Measurements from ENCODE around the gene PEAK1. TPM values are rescaled to one million over a fixed set of nuclear protein-coding genes. Genes with fewer than 3 reads are reported as not detected.

PEAK1 gene
- total RNA-seq, 4 donors from 2014 or later, result 51.1 to 82.2 (median 58.1) TPM

GRCh38 chr15:77221174-77221573 lies 198.7 kb downstream of the PEAK1 start:
- intact Hi-C loops (cut with DNase I; ENCODE audit: low total_unique reads) (no loop called here), in situ Hi-C loops (cut with MboI; ENCODE audit: low pct_ligation_motif_present in 1 of 4, low pct_unique_long_range_greater_than_20kb in 1 of 4, low sequenced_read_pairs in 3 of 4) (no loop called here)
- DNase-seq, result no peak
- Histone ChIP-seq H3K4me1 (peaks cover 0 to 14% (median 7%) of the 10 kb centered on the region in 4 donors), H3K9me3 (no peaks in the 10 kb centered on the region), H3K4me3 (no peak overlapping the region), H3K36me3 (no peaks in the 10 kb centered on the region), H3K27ac (no peak overlapping the region), H3K27me3 (no peaks in the 10 kb centered on the region)
- 83 to 91% methylated on average over 3 of the region's 3 CpGs for WGBS, 2 donors (ENCODE audit: low coverage in 1 of 2)
- TF ChIP-seq POLR2A (IDR thresholded peaks at IDR 0.05), result no peak
- no peak for TF ChIP-seq CTCF (IDR thresholded peaks at IDR 0.05)
- no peak for TF ChIP-seq EP300 (IDR thresholded peaks at IDR 0.05; ENCODE audit: low read depth)

GRCh38 chr15:77219841-77220240 lies 200.1 kb downstream of the PEAK1 start:
- Histone ChIP-seq H3K4me1 (peaks cover 0 to 10% (median 5%) of the 10 kb centered on the region in 4 donors), H3K36me3 (no peaks in the 10 kb centered on the region), H3K9me3 (no peaks in the 10 kb centered on the region), H3K27me3 (no peaks in the 10 kb centered on the region), H3K27ac (no peak overlapping the region), H3K4me3 (no peak overlapping the region)
- in situ Hi-C loops (cut with MboI; ENCODE audit: low pct_ligation_motif_present in 1 of 4, low pct_unique_long_range_greater_than_20kb in 1 of 4, low sequenced_read_pairs in 3 of 4), result no loop called here
- no peak for DNase-seq
- intact Hi-C loops (cut with DNase I; ENCODE audit: low total_unique reads), result no loop called here
- TF ChIP-seq POLR2A (IDR thresholded peaks at IDR 0.05) (no peak), EP300 (IDR thresholded peaks at IDR 0.05; ENCODE audit: low read depth) (no peak), CTCF (IDR thresholded peaks at IDR 0.05) (no peak), POLR2AphosphoS5 (IDR thresholded peaks at IDR 0.05) (no peak)
- 86 to 100% methylated on average over 1 of the region's 1 CpG for WGBS, 2 donors (ENCODE audit: low coverage in 1 of 2)

GRCh38 chr15:77209221-77209620 lies 210.7 kb downstream of the PEAK1 start:
- in situ Hi-C loops (cut with MboI; ENCODE audit: low pct_ligation_motif_present in 1 of 4, low pct_unique_long_range_greater_than_20kb in 1 of 4, low sequenced_read_pairs in 3 of 4) (no loop called here), intact Hi-C loops (cut with DNase I; ENCODE audit: low total_unique reads) (no loop called here)
- H3K36me3 ChIP-seq, result peaks cover 0 to 7% (median 0%) of the 10 kb centered on the region in 4 donors
- no peak for DNase-seq
- TF ChIP-seq EP300 (IDR thresholded peaks at IDR 0.05; ENCODE audit: low read depth) (no peak), POLR2AphosphoS5 (IDR thresholded peaks at IDR 0.05) (no peak), POLR2A (IDR thresholded peaks at IDR 0.05) (no peak), CTCF (IDR thresholded peaks at IDR 0.05) (no peak)
- no peaks in the 10 kb centered on the region for H3K9me3 ChIP-seq
- H3K4me1 ChIP-seq, result no peaks in the 10 kb centered on the region
- H3K27me3 ChIP-seq, result no peaks in the 10 kb centered on the region
- no peak overlapping the region for H3K27ac ChIP-seq
- 94 to 97% methylated on average over 2 of the region's 2 CpGs for WGBS, 2 donors (ENCODE audit: low coverage in 1 of 2)
- H3K4me3 ChIP-seq, result no peak overlapping the region

GRCh38 chr15:77208241-77208640 lies 211.7 kb downstream of the PEAK1 start:
- no peaks in the 10 kb centered on the region for H3K9me3 ChIP-seq
- H3K27me3 ChIP-seq, result no peaks in the 10 kb centered on the region
- peaks cover 0 to 7% (median 0%) of the 10 kb centered on the region in 4 donors for H3K36me3 ChIP-seq
- intact Hi-C loops (cut with DNase I; ENCODE audit: low total_unique reads) (no loop called here), in situ Hi-C loops (cut with MboI; ENCODE audit: low pct_ligation_motif_present in 1 of 4, low pct_unique_long_range_greater_than_20kb in 1 of 4, low sequenced_read_pairs in 3 of 4) (no loop called here)
- H3K4me1 ChIP-seq, result no peaks in the 10 kb centered on the region
- DNase-seq, result no peak
- no peak overlapping the region for H3K4me3 ChIP-seq
- 71 to 89% methylated on average over 3 of the region's 3 CpGs for WGBS, 2 donors (ENCODE audit: low coverage in 1 of 2)
- no peak overlapping the region for H3K27ac ChIP-seq
- no peak for TF ChIP-seq EP300 (IDR thresholded peaks at IDR 0.05; ENCODE audit: low read depth)

- H3K27me3 ChIP-seq, result no peaks in the 10 kb centered on the region
- peaks cover 0 to 17% (median 5%) of the 10 kb centered on the region in 4 donors for H3K36me3 ChIP-seq
- H3K4me1 ChIP-seq, result no peaks in the 10 kb centered on the region
- intact Hi-C loops (cut with DNase I; ENCODE audit: low total_unique reads) (no loop called here), in situ Hi-C loops (cut with MboI; ENCODE audit: low pct_ligation_motif_present in 1 of 4, low pct_unique_long_range_greater_than_20kb in 1 of 4, low sequenced_read_pairs in 3 of 4) (no loop called here)
- peaks cover 8 to 13% of the 10 kb centered on the region in 2 donors for H3K9me3 ChIP-seq
- no peak for DNase-seq
- H3K27ac ChIP-seq, result no peak overlapping the region
- no peak overlapping the region for H3K4me3 ChIP-seq
- TF ChIP-seq POLR2A (IDR thresholded peaks at IDR 0.05) (no peak), POLR2AphosphoS5 (IDR thresholded peaks at IDR 0.05) (no peak), EP300 (IDR thresholded peaks at IDR 0.05; ENCODE audit: low read depth) (no peak), CTCF (IDR thresholded peaks at IDR 0.05) (no peak)
These were observed 218.2 kb downstream of the PEAK1 start for GRCh38 chr15:77201665-77202064.
